ENCODE measurements around the gene SMYD3. TPM values are rescaled to one million over a fixed set of nuclear protein-coding genes. Genes with fewer than 3 reads are reported as not detected.
"Not testable (repeated sequence)": the region's sequence is repeated elsewhere in the genome, so short reads cannot be mapped to it uniquely, and the experiment has no call there.

SMYD3 gene
- total and polyA plus RNA-seq, 12 donors = 13.5 to 78.2 (median 26.8) TPM

DNA sequence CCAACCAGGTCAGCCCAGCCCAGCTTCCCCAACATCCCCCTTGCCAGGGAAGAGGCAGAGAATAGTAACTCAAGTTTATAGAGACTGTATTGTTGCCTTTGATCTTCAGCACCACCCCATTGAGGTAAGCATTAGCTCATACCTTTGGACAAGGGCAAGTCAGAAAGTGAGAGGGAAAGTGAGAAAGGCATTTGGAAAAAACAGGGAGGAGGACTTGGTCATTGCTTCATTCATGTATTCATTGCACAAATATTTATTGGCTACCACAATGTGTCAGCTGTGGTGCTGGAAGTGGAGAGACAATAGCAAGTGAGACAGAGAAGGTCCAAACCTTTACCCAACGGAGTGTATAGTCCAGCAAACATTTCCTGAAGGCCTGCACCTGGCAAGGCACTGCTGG is 791.1 kb downstream of the SMYD3 start:
- WGBS, 4 donors = 72 to 88% (median 82%) methylated on average over 1 of the region's 1 CpG
- TF ChIP-seq, protein P1, sequence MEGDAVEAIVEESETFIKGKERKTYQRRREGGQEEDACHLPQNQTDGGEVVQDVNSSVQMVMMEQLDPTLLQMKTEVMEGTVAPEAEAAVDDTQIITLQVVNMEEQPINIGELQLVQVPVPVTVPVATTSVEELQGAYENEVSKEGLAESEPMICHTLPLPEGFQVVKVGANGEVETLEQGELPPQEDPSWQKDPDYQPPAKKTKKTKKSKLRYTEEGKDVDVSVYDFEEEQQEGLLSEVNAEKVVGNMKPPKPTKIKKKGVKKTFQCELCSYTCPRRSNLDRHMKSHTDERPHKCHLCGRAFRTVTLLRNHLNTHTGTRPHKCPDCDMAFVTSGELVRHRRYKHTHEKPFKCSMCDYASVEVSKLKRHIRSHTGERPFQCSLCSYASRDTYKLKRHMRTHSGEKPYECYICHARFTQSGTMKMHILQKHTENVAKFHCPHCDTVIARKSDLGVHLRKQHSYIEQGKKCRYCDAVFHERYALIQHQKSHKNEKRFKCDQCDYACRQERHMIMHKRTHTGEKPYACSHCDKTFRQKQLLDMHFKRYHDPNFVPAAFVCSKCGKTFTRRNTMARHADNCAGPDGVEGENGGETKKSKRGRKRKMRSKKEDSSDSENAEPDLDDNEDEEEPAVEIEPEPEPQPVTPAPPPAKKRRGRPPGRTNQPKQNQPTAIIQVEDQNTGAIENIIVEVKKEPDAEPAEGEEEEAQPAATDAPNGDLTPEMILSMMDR (IDR thresholded peaks at IDR 0.05) = no peak
- TF ChIP-seq POLR2A (IDR thresholded peaks at IDR 0.05) = no peak
- Histone ChIP-seq H3K9me3 (replicated peaks in 1 of 3) (no peaks in the 10 kb centered on the region), H3K4me3 (no peak overlapping the region), H3K27ac (no peak overlapping the region), H3K36me3 (replicated peaks in 1 of 2) (no peaks in the 10 kb centered on the region), H3K4me1 (replicated peaks in 1 of 2) (no peaks in the 10 kb centered on the region), H3K27me3 (no peaks in the 10 kb centered on the region)
- DNase-seq = no peak
- intact Hi-C loops (cut with DNase I) = no loop called here

DNA sequence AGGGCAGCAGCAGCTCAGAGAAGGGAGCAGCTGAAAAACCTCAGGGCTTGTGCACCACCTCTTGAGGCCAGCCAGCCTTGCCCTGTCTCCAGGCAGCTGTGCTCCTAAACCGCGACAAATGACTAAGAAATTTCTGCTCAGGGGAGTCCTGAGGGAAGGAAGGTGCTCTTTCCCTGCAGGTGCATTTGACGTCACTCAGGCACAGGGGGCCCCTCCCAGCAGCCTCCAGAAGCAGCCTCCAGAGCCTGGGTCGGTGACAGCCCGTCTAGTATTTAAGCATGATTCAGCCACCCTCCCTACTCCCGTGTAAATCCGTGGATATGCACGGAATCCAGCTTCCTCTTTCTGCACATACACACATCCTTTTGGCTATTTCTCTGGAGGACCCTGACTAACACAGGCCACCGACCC is 791.8 kb downstream of the SMYD3 start:
- intact Hi-C loops (cut with DNase I) = no loop called here
- no peaks in the 10 kb centered on the region for H3K36me3 ChIP-seq (replicated peaks in 1 of 2)
- TF ChIP-seq, protein P1 (IDR thresholded peaks at IDR 0.05) = no peak
- TF ChIP-seq POLR2A (IDR thresholded peaks at IDR 0.05) = no peak
- 61 to 75% (median 66%) methylated on average over 6 to 9 of the region's 9 CpGs for WGBS, 4 donors
- no peaks in the 10 kb centered on the region for H3K9me3 ChIP-seq (replicated peaks in 1 of 3)
- H3K4me1 ChIP-seq (replicated peaks in 1 of 2) = no peaks in the 10 kb centered on the region
- no peak overlapping the region for H3K27ac ChIP-seq
- DNase-seq = no peak
- no peaks in the 10 kb centered on the region for H3K27me3 ChIP-seq
- H3K4me3 ChIP-seq = no peak overlapping the region

DNA sequence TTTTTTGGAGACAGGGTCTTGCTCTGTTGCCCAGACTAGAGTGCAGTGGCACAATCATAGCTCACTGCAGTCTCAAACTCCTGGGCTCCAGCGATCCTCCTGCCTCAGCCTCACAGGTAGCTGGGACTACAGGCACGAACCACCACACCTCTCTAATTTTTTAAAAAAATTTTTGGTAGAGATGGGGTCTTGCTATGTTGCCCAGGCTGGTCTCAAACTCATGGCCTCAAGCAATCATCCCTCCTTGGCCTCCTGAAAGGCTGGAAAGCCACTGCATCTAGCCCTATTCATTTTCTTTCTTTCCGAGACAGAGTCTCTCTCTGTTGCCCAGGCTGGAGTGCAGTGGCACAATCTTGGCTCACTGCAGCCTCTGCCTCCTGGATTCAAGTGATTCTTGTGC is 793.1 kb downstream of the SMYD3 start:
- H3K9me3 ChIP-seq (replicated peaks in 1 of 3); H3K4me3 ChIP-seq; H3K36me3 ChIP-seq (replicated peaks in 1 of 2); H3K27ac ChIP-seq; intact Hi-C loops (cut with DNase I); H3K27me3 ChIP-seq; DNase-seq; H3K4me1 ChIP-seq (replicated peaks in 1 of 2): not testable (repeated sequence)
- WGBS, 4 donors = 83 to 96% (median 91%) methylated on average over 3 of the region's 3 CpGs

DNA sequence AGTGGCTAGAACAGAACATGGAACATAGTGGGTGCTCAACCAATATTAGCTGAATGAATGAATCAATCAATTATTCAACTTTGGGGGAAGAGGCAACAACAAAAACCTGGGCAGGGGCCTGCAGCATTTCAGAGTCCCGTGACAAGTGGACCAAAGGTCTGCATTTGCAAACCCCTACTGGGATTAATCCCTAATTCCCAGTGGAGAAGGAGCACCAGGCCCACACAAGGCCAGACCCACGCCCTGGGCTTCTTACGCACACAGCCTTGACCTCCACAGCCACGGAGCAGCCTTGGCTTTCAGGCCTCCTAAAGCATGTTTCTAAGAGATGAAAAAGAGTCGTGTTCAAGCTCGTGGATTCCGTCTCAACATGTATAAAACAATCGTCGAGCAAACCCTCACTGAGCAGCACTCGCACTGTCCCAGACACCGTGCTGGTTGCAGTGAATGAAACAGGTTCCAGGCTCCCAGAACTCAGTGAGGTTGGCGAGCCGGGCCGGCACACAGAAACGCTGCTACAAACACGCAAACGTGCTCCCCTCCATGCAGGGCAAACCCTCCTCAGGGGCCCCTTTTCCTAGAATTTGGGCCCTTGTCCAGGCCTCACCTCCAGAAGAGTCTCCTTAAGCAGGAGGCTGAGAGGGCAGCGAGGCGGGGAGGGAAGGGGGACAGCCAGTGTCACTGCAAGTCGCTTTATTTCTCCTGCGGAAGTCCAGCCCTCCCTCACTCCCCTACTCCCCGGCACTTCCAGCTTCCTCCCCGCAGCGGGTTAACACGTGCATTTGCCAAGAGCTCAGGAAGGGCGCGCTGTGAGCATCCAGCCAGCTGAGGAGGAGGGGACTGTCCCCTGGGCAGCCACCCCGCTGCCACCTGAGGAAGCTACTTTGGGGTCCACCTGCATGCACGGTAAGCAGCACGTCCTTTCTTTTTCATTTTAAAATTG is 795.8 kb downstream of the SMYD3 start:
- H3K27me3 ChIP-seq = no peaks in the 10 kb centered on the region

More for the DNA sequence above, 795.8 kb downstream of the SMYD3 start:
- intact Hi-C loops (cut with DNase I) = no loop called here
- TF ChIP-seq, protein P1 (IDR thresholded peaks at IDR 0.05) = no peak
- no peak for TF ChIP-seq POLR2A (IDR thresholded peaks at IDR 0.05)
- Histone ChIP-seq H3K4me3 (no peak overlapping the region), H3K36me3 (replicated peaks in 1 of 2) (no peaks in the 10 kb centered on the region), H3K9me3 (replicated peaks in 1 of 3) (no peaks in the 10 kb centered on the region), H3K27ac (no peak overlapping the region), H3K4me1 (replicated peaks in 1 of 2) (no peaks in the 10 kb centered on the region)
- DNase-seq = peak in 1 of 7 donors; percentile 33
- WGBS, 4 donors = 72 to 84% (median 76%) methylated on average over 21 to 30 of the region's 30 CpGs

Data from adrenal gland (tissue), 12 donors.